WTC11 (cell line): ENCODE data around the gene SLC29A1.

Source experiments
- ATF3 ChIP-seq: sonication (generic); formaldehyde crosslinking; conservative IDR thresholded peaks from 2 replicates; pipeline ENCODE4 v1.8.1; 2022; ENCODE audit warnings: mild to moderate bottlenecking, missing genetic modification reagents
- CTCF ChIP-seq: fragments of 200-600 bp; IDR thresholded peaks from 2 replicates; pipeline ENCODE4 v1.8.0; 2022; ENCODE audit warnings: antibody characterized with exemption
- ELF4 ChIP-seq: sonication (generic); formaldehyde crosslinking; IDR thresholded peaks from 2 replicates; pipeline ENCODE4 v1.8.1; 2022; ENCODE audit warnings: low read depth, mild to moderate bottlenecking, moderate library complexity, missing genetic modification reagents
- IRF1 ChIP-seq: sonication (generic); formaldehyde crosslinking; IDR thresholded peaks from 2 replicates; pipeline ENCODE4 v1.8.0; 2023; ENCODE audit warnings: missing genetic modification reagents

- no peak for TF ChIP-seq ELF4 (CRISPR knock-in tag)
- no peak for TF ChIP-seq CTCF
- TF ChIP-seq ATF3 (CRISPR knock-in tag), result no peak
- TF ChIP-seq IRF1, result no peak
These were observed 13.8 kb downstream of the SLC29A1 start for GRCh38 chr6:44237021-44237812.
